Spleen (tissue), 11 donors: ENCODE data around the gene SOST. TPM values are rescaled to one million over a fixed set of nuclear protein-coding genes. Genes with fewer than 3 reads are reported as not detected.

ENCODE experiments used
- DNase-seq: peaks from one replicate; pipeline ENCODE4 v3.0.0-alpha.2; 2020
- H3K27ac ChIP-seq, 8 donors: fragments of 200-600 bp; sonication (generic) in 7 of 8; 1 replicate in 4 of 8; 2 replicates in 4 of 8; pipeline versions ENCODE4 v1.5.0 to v1.8.0; 2016 to 2021; ENCODE audit warnings: inconsistent platforms in 4 of 8, mild to moderate bottlenecking in 4 of 8, moderate library complexity in 1 of 8
- H3K27me3 ChIP-seq, 7 donors: fragments of 200-600 bp; sonication (generic) in 6 of 7; replicated peaks in 1 of 7; 1 replicate in 4 of 7; 2 replicates in 3 of 7; pipeline versions ENCODE4 v1.5.0 to v1.8.0; 2016 to 2021; ENCODE audit warnings: inconsistent platforms in 3 of 7, mild to moderate bottlenecking in 1 of 7
- H3K36me3 ChIP-seq, 6 donors: fragments of 200-600 bp; sonication (generic) in 5 of 6; 1 replicate in 4 of 6; 2 replicates in 2 of 6; pipeline versions ENCODE4 v1.5.0 to v1.8.0; 2016 to 2021; ENCODE audit warnings: inconsistent platforms in 2 of 6
- H3K4me1 ChIP-seq, 6 donors: fragments of 200-600 bp; sonication (generic) in 5 of 6; 1 replicate in 3 of 6; 2 replicates in 3 of 6; pipeline versions ENCODE4 v1.5.0 to v1.8.0; 2016 to 2021; ENCODE audit warnings: inconsistent platforms in 3 of 6
- H3K4me3 ChIP-seq, 8 donors: fragments of 200-600 bp; sonication (generic) in 7 of 8; 1 replicate in 4 of 8; 2 replicates in 4 of 8; pipeline versions ENCODE4 v1.5.0 to v1.8.0; 2016 to 2021; ENCODE audit warnings: inconsistent platforms in 4 of 8, mild to moderate bottlenecking in 4 of 8, moderate library complexity in 2 of 8
- H3K9me3 ChIP-seq, 8 donors: fragments of 200-600 bp; sonication (generic) in 7 of 8; 1 replicate in 4 of 8; 2 replicates in 4 of 8; pipeline versions ENCODE4 v1.5.0 to v1.8.0; 2016 to 2021; ENCODE audit warnings: inconsistent platforms in 4 of 8
- CTCF ChIP-seq, 11 experiments: fragments of 200-600 bp in 7 of 11; fragments of 450-650 bp in 4 of 11; sonication (generic) in 4 of 11; IDR thresholded peaks in 8 of 11; conservative IDR thresholded peaks in 3 of 11; 1 replicate in 7 of 11; 2 replicates in 4 of 11; pipeline versions ENCODE4 v1.4.0 to v1.8.0; 2016 to 2021; ENCODE audit warnings: antibody characterized with exemption in 11 of 11, inconsistent platforms in 4 of 11, mild to moderate bottlenecking in 1 of 11
- POLR2A ChIP-seq, 3 donors: fragments of 450-650 bp; IDR thresholded peaks; one replicate each; pipeline ENCODE4 v1.5.1; 2017; ENCODE audit warnings: antibody characterized with exemption in 3 of 3, mild to moderate bottlenecking in 1 of 3
- POLR2AphosphoS5 ChIP-seq, 3 donors: sonication (generic); formaldehyde crosslinking; IDR thresholded peaks; one replicate each; pipeline ENCODE4 v1.5.1; 2017; ENCODE audit warnings: antibody characterized with exemption in 3 of 3
- WGBS, 5 donors: extraction: QIAGEN DNeasy Blood & Tissue Kit in 3 of 5; methylation state at CpG; one replicate each; pipeline versions ENCODE4 v1.1.5 to v1.1.7; 2013 to 2018; 5-methylcytosine and 5-hydroxymethylcytosine counted together
- intact Hi-C: fragments of 100-400 bp; cut with DNase I; formaldehyde crosslinking; loops from one replicate; pipeline ENCODE4 v1.15.0; 2023; ENCODE audit warnings: low total_unique reads
- polyA plus RNA-seq, 3 donors: library from polyadenylated mRNA; stranded (reverse); fragments of 200-250 nt; gene quantifications; one replicate each; pipeline ENCODE4 v1.2.1, GENCODE V29; 2013
- total RNA-seq, 7 donors: library from RNA; depleted of rRNA in 3 of 7; stranded (reverse); fragments of >200 nt in 3 of 7; fragmentation: NEBNext Ultra II Directional in 4 of 7; extraction: Animal tissue kit (Norgen Biotek cat#: 25700) in 4 of 7; gene quantifications; one replicate each; pipeline versions ENCODE4 v1.1.0 to v1.2.1, GENCODE V29; 2016 to 2021
- donor health status: healthy with polysubstance abuse.
- donor health status: DM: no; HTN: no; CAD: no; lungs with moderate emphysema.
- donor health status: DM: no; HTN: no; CAD: no.
- donor health status: Bipolar disorder and iron deficiency.
- donor health status: healthy.
- donor health status: DM: no; HTN: no; CAD: no.
- donor health status: DM: yes; HTN: yes; CAD: no.

SOST gene
- total and polyA plus RNA-seq, 10 donors, result 0.04 TPM; not detected in 9

GRCh38 chr17:43710101-43710500 lies 48.5 kb downstream of the SOST start:
- no peak for TF ChIP-seq CTCF (IDR thresholded peaks at IDR 0.05 in 8 of 11, conservative IDR thresholded peaks at IDR 0.05 in 3 of 11)
- H3K36me3 ChIP-seq, result no peaks in the 10 kb centered on the region
- WGBS, 5 donors, result 87 to 92% (median 90%) methylated on average over 6 of the region's 6 CpGs
- H3K9me3 ChIP-seq, result no peaks in the 10 kb centered on the region
- peaks cover 0 to 63% (median 0%) of the 10 kb centered on the region in 7 donors for H3K27me3 ChIP-seq
- H3K4me1 ChIP-seq, result peaks cover 4 to 21% (median 17%) of the 10 kb centered on the region in 6 donors
- intact Hi-C loops, result no loop called here
- H3K27ac ChIP-seq, result no peak overlapping the region
- H3K4me3 ChIP-seq, result no peak overlapping the region
- DNase-seq, result no peak

GRCh38 chr17:43709210-43709609 lies 49.4 kb downstream of the SOST start:
- intact Hi-C loops, result no loop called here
- peaks cover 0 to 59% (median 0%) of the 10 kb centered on the region in 7 donors for H3K27me3 ChIP-seq
- H3K4me3 ChIP-seq, result no peak overlapping the region
- no peak for TF ChIP-seq POLR2AphosphoS5 (IDR thresholded peaks at IDR 0.05)
- TF ChIP-seq CTCF (IDR thresholded peaks at IDR 0.05 in 8 of 11, conservative IDR thresholded peaks at IDR 0.05 in 3 of 11), result no peak
- no peak for TF ChIP-seq POLR2A (IDR thresholded peaks at IDR 0.05)
- no peaks in the 10 kb centered on the region for H3K9me3 ChIP-seq
- H3K36me3 ChIP-seq, result no peaks in the 10 kb centered on the region
- H3K27ac ChIP-seq, result no peak overlapping the region
- DNase-seq, result no peak
- 75 to 86% (median 84%) methylated on average over 4 of the region's 4 CpGs for WGBS, 5 donors
- H3K4me1 ChIP-seq, result peaks cover 4 to 16% (median 13%) of the 10 kb centered on the region in 6 donors

- no peak for TF ChIP-seq POLR2A (IDR thresholded peaks at IDR 0.05)
- TF ChIP-seq POLR2AphosphoS5 (IDR thresholded peaks at IDR 0.05), result no peak
- TF ChIP-seq CTCF (IDR thresholded peaks at IDR 0.05 in 8 of 11, conservative IDR thresholded peaks at IDR 0.05 in 3 of 11), result no peak
- 90 to 94% (median 92%) methylated on average over 5 of the region's 5 CpGs for WGBS, 5 donors
- DNase-seq, result no peak
- Histone ChIP-seq H3K36me3 (no peaks in the 10 kb centered on the region), H3K9me3 (peaks cover 0 to 3% (median 0%) of the 10 kb centered on the region in 8 donors), H3K4me3 (no peak overlapping the region), H3K4me1 (no peaks in the 10 kb centered on the region), H3K27ac (no peak overlapping the region), H3K27me3 (peaks cover 0 to 39% (median 0%) of the 10 kb centered on the region in 7 donors)
- intact Hi-C loops, result no loop called here
Observed at GRCh38 chr17:43707184-43707583, 51.4 kb downstream of the SOST start.

- intact Hi-C loops, result no loop called here
- Histone ChIP-seq H3K9me3 (peaks cover 0 to 3% (median 0%) of the 10 kb centered on the region in 8 donors), H3K27ac (no peak overlapping the region), H3K36me3 (no peaks in the 10 kb centered on the region), H3K4me1 (peaks cover 0 to 7% (median 5%) of the 10 kb centered on the region in 6 donors), H3K4me3 (no peak overlapping the region), H3K27me3 (peaks cover 0 to 39% (median 0%) of the 10 kb centered on the region in 7 donors)
- 81 to 89% (median 86%) methylated on average over 5 of the region's 5 CpGs for WGBS, 5 donors
- DNase-seq, result no peak
- TF ChIP-seq POLR2AphosphoS5 (IDR thresholded peaks at IDR 0.05) (no peak), CTCF (IDR thresholded peaks at IDR 0.05 in 8 of 11, conservative IDR thresholded peaks at IDR 0.05 in 3 of 11) (no peak), POLR2A (IDR thresholded peaks at IDR 0.05) (no peak)
Observed at GRCh38 chr17:43706235-43706634, 52.4 kb downstream of the SOST start.

Other genes with a start within 250 kb of the SOST start
- under 1 TPM in 4 of 7 donors, not detected in 3; 0.17 to 0.97 (median 0.74) TPM for gene ETV4, start 212.5 kb downstream of the SOST start, total RNA-seq
- under 1 TPM; 0.37 to 0.53 (median 0.51) TPM for gene ETV4, start 212.5 kb downstream of the SOST start, polyA plus RNA-seq
- gene MEOX1, start 96.9 kb downstream of the SOST start, total RNA-seq, result 10 to 100 TPM in 6 of 7 donors, 1 to 10 TPM in 1; 4.1 to 46.9 (median 32.9) TPM
- gene MEOX1, start 96.9 kb downstream of the SOST start, polyA plus RNA-seq, result 10 to 100 TPM in 1 of 3 donors, 1 to 10 TPM in 2; 5.6 to 14.8 (median 7.5) TPM
- 10 to 100 TPM; 55.0 to 96.2 (median 87.5) TPM for gene DUSP3, start 20.2 kb upstream of the SOST start, total RNA-seq
- 10 to 100 TPM; 25.7 to 45.7 (median 32.1) TPM for gene DUSP3, start 20.2 kb upstream of the SOST start, polyA plus RNA-seq
- under 1 TPM in 4 of 7 donors, not detected in 3; 0.17 to 0.32 (median 0.20) TPM for gene CFAP97D1, start 21.6 kb upstream of the SOST start, total RNA-seq
- under 1 TPM in 1 of 3 donors, not detected in 2; 0.06 TPM for gene CFAP97D1, start 21.6 kb upstream of the SOST start, polyA plus RNA-seq
- gene MPP3, start 74.4 kb upstream of the SOST start, total RNA-seq, result 10 to 100 TPM in 2 of 7 donors, 1 to 10 TPM in 5; 3.3 to 23.9 (median 9.7) TPM
- gene MPP3, start 74.4 kb upstream of the SOST start, polyA plus RNA-seq, result 1 to 10 TPM; 1.9 to 7.1 (median 5.7) TPM
- gene CD300LG, start 88.4 kb upstream of the SOST start, total RNA-seq, result 1 to 10 TPM in 6 of 7 donors, under 1 TPM in 1; 0.77 to 5.3 (median 3.6) TPM
- gene CD300LG, start 88.4 kb upstream of the SOST start, polyA plus RNA-seq, result 1 to 10 TPM in 1 of 3 donors, under 1 TPM in 2; 0.33 to 1.7 (median 0.73) TPM
- 1 to 10 TPM in 5 of 7 donors, under 1 TPM in 2; 0.77 to 2.4 (median 1.2) TPM for gene MPP2, start 148.7 kb upstream of the SOST start, total RNA-seq
- gene MPP2, start 148.7 kb upstream of the SOST start, polyA plus RNA-seq, result under 1 TPM; 0.13 to 0.51 (median 0.15) TPM
- gene PPY, start 183.7 kb upstream of the SOST start, total RNA-seq, result not detected
- not detected for gene PPY, start 183.7 kb upstream of the SOST start, polyA plus RNA-seq
- gene PYY, start 195.1 kb upstream of the SOST start, total RNA-seq, result not detected
- not detected for gene PYY, start 195.1 kb upstream of the SOST start, polyA plus RNA-seq
- gene NAGS, start 245.8 kb upstream of the SOST start, total RNA-seq, result 1 to 10 TPM in 4 of 7 donors, under 1 TPM in 3; 0.65 to 1.8 (median 1.0) TPM
- gene NAGS, start 245.8 kb upstream of the SOST start, polyA plus RNA-seq, result under 1 TPM; 0.39 to 0.90 (median 0.82) TPM